Caco-2 (cell line): Measurements from ENCODE around the gene KRTAP4-16. TPM values are rescaled to one million over a fixed set of nuclear protein-coding genes. Genes with fewer than 3 reads are reported as not detected.

Source experiments
- BruUV-seq: library from RNA; stranded (reverse); fragments of 400-500 nt; replicated peaks from 2 replicates; lab custom pipeline; 2021; lab: Mats Ljungman, UMichigan
- CTCF ChIA-PET: fragments of 300-600 bp; sonication (Branson Sonifier 250); formaldehyde crosslinking; loops from one replicate; lab custom pipeline; 2022; ENCODE audit warnings: antibody characterized with exemption; lab: Charles Lee
- POLR2A ChIA-PET: fragments of 300-600 bp; sonication (Branson Sonifier 250); formaldehyde crosslinking; loops from one replicate; lab custom pipeline; 2022; ENCODE audit warnings: antibody characterized with exemption; lab: Charles Lee
- DNase-seq, 2 experiments: peaks; one replicate each; pipeline versions ENCODE4 v3.0.0 to v3.0.0-alpha.2; 2020 to 2022
- H3K27me3 ChIP-seq: replicated peaks from 2 replicates; pipeline ENCODE4 v1.6.0; 2011; ENCODE audit warnings: low read length; ENCODE audit not compliant: control insufficient read depth, insufficient read depth
- H3K36me3 ChIP-seq: 2 replicates; pipeline ENCODE4 v1.5.1; 2011; ENCODE audit warnings: low read length; ENCODE audit not compliant: control insufficient read depth, insufficient read depth
- H3K4me1 ChIP-seq: fragments of 250-450 bp; sonication (Bioruptor Pico); 2 replicates; pipeline ENCODE4 v1.5.1; 2020; ENCODE audit warnings: mild to moderate bottlenecking
- H3K4me3 ChIP-seq: 2 replicates; pipeline ENCODE4 v1.5.1; 2011; ENCODE audit warnings: low read depth, mild to moderate bottlenecking, control low read depth, low read length
- H3K9me3 ChIP-seq: fragments of 250-450 bp; sonication (Bioruptor Pico); 2 replicates; pipeline ENCODE4 v1.5.1; 2020; ENCODE audit warnings: mild to moderate bottlenecking, moderate library complexity
- H3K27ac Mint-ChIP-seq: one replicate; pipeline ENCODE4 v1.8.0; 2022; ENCODE audit warnings: mixed read lengths; ENCODE audit not compliant: unreplicated experiment
- H3K27me3 Mint-ChIP-seq: one replicate; pipeline ENCODE4 v1.8.0; 2022; ENCODE audit warnings: mixed read lengths; ENCODE audit not compliant: insufficient read depth, unreplicated experiment
- H3K36me3 Mint-ChIP-seq: one replicate; pipeline ENCODE4 v1.8.0; 2022; ENCODE audit warnings: mild to moderate bottlenecking, mixed read lengths; ENCODE audit not compliant: insufficient read depth, unreplicated experiment
- H3K4me1 Mint-ChIP-seq: one replicate; pipeline ENCODE4 v1.8.0; 2022; ENCODE audit warnings: low read depth, mixed read lengths; ENCODE audit not compliant: unreplicated experiment
- H3K4me3 Mint-ChIP-seq: one replicate; pipeline ENCODE4 v1.8.0; 2022; ENCODE audit warnings: mild to moderate bottlenecking, moderate library complexity, mixed read lengths; ENCODE audit not compliant: unreplicated experiment
- H3K9me3 Mint-ChIP-seq: one replicate; pipeline ENCODE4 v1.8.0; 2022; ENCODE audit warnings: mixed read lengths; ENCODE audit not compliant: unreplicated experiment
- CTCF ChIP-seq, 2 experiments: fragments of 200-600 bp in 1 of 2; IDR thresholded peaks; 1 replicate in 1 of 2; 2 replicates in 1 of 2; pipeline versions ENCODE4 v1.5.1 to v1.8.0; 2011 to 2022; ENCODE audit warnings: antibody characterized with exemption in 1 of 2, control low read depth in 1 of 2, inconsistent platforms in 1 of 2, low read depth in 1 of 2, low read length in 1 of 2, mild to moderate bottlenecking in 1 of 2, moderate library complexity in 1 of 2; ENCODE audit not compliant: insufficient read depth in 1 of 2, severe bottlenecking in 1 of 2, unreplicated experiment in 1 of 2
- intact Hi-C: fragments of 100-400 bp; cut with micrococcal nuclease; formaldehyde crosslinking; loops from one replicate; pipeline ENCODE4 v1.10.0; 2022; ENCODE audit not compliant: unreplicated experiment
- total RNA-seq: library from RNA; stranded (reverse); gene quantifications from 2 replicates; pipeline ENCODE4 v1.2.3, GENCODE V29; 2022

KRTAP4-16 gene
- total RNA-seq, 1 experiment from 2014 or later: not detected

- Mint-ChIP-seq H3K9me3 (peaks cover 49% of the 10 kb centered on the region), H3K4me1 (no peaks in the 10 kb centered on the region), H3K27ac (no peak overlapping the region), H3K4me3 (no peak overlapping the region), H3K36me3 (no peaks in the 10 kb centered on the region), H3K27me3 (no peaks in the 10 kb centered on the region)
- Histone ChIP-seq H3K4me1 (no peaks in the 10 kb centered on the region), H3K4me3 (no peak overlapping the region), H3K9me3 (peaks cover 24% of the 10 kb centered on the region), H3K36me3 (no peaks in the 10 kb centered on the region), H3K27me3 (no peaks in the 10 kb centered on the region)
- intact Hi-C loops: no loop called here
- ChIA-PET CTCF (no interaction called here), POLR2A (no interaction called here)
- DNase-seq: no peak
- BruUV-seq: no TSS peak
- TF ChIP-seq CTCF (IDR thresholded peaks at IDR 0.05; ENCODE audit: insufficient read depth in 1 of 2, low read depth in 1 of 2, low read length in 1 of 2, severe bottlenecking in 1 of 2, unreplicated experiment in 1 of 2): no peak
Observed at GRCh38 chr17:41145261-41145660, 43.3 kb upstream of the KRTAP4-16 start.

- DNase-seq: no peak
- BruUV-seq: no TSS peak
- Histone ChIP-seq H3K36me3 (no peaks in the 10 kb centered on the region), H3K4me3 (no peak overlapping the region), H3K4me1 (no peaks in the 10 kb centered on the region), H3K9me3 (peaks cover 24% of the 10 kb centered on the region), H3K27me3 (no peaks in the 10 kb centered on the region)
- ChIA-PET POLR2A (no interaction called here), CTCF (no interaction called here)
- intact Hi-C loops: no loop called here
- no peak overlapping the region for H3K4me3 Mint-ChIP-seq
- no peak for TF ChIP-seq CTCF (IDR thresholded peaks at IDR 0.05; ENCODE audit: insufficient read depth in 1 of 2, low read depth in 1 of 2, low read length in 1 of 2, severe bottlenecking in 1 of 2, unreplicated experiment in 1 of 2)
- H3K27me3 Mint-ChIP-seq: no peaks in the 10 kb centered on the region
- no peaks in the 10 kb centered on the region for H3K36me3 Mint-ChIP-seq
- peaks cover 53% of the 10 kb centered on the region for H3K9me3 Mint-ChIP-seq
- no peaks in the 10 kb centered on the region for H3K4me1 Mint-ChIP-seq
- no peak overlapping the region for H3K27ac Mint-ChIP-seq
Observed at GRCh38 chr17:41144846-41145245, 42.8 kb upstream of the KRTAP4-16 start.

GRCh38 chr17:41141361-41141760 lies 39.4 kb upstream of the KRTAP4-16 start:
- ChIA-PET CTCF (interaction anchor here (0.6 kb wide), 1 partner anchor 48 kb away, joined by 5 read pairs; no protein-coding TSS in a partner anchor), POLR2A (no interaction called here)
- Histone ChIP-seq H3K9me3 (peaks cover 24% of the 10 kb centered on the region), H3K4me3 (no peak overlapping the region), H3K36me3 (no peaks in the 10 kb centered on the region), H3K27me3 (no peaks in the 10 kb centered on the region), H3K4me1 (no peaks in the 10 kb centered on the region)
- intact Hi-C loops: no loop called here
- H3K36me3 Mint-ChIP-seq: no peaks in the 10 kb centered on the region
- no TSS peak for BruUV-seq
- no peak overlapping the region for H3K4me3 Mint-ChIP-seq
- TF ChIP-seq CTCF (IDR thresholded peaks at IDR 0.05; ENCODE audit: insufficient read depth in 1 of 2, low read depth in 1 of 2, low read length in 1 of 2, severe bottlenecking in 1 of 2, unreplicated experiment in 1 of 2): no peak
- no peak for DNase-seq
- no peak overlapping the region for H3K27ac Mint-ChIP-seq
- peaks cover 88% of the 10 kb centered on the region for H3K9me3 Mint-ChIP-seq
- H3K27me3 Mint-ChIP-seq: no peaks in the 10 kb centered on the region
- no peaks in the 10 kb centered on the region for H3K4me1 Mint-ChIP-seq
